HL-60 (cell line): ENCODE measurements around the gene CELF5.

Experiments used
- POLR2AphosphoS5 ChIP-seq: IDR thresholded peaks from 2 replicates; pipeline ENCODE4 v1.6.1; 2012; ENCODE audit warnings: low read depth
- TF ChIP-seq, protein P1 (sequence below): IDR thresholded peaks from one replicate; pipeline ENCODE4 v1.5.1; 2011; ENCODE audit warnings: low read length, control low read depth, inconsistent platforms; ENCODE audit not compliant: insufficient read depth

DNA sequence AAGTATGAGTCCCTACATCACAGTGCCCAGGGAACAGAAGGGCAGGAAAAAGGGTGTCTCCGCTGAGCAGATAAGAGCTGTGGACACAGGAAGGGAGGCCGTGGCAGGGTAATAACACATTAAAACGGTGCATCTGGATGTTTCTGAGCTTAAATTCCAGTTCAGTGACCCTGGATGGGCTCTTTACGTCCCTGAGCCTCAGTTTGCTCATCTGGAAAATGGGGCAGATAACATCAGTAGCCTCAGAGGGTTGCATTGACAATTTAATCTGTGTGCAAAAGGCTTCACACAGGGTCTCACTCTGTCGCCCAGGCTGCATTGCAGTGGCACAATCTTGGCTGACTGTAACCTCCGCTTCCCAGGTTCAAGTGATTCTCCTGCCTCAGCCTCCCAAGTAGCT lies 58.1 kb downstream of the CELF5 start:
- TF ChIP-seq, protein P1, sequence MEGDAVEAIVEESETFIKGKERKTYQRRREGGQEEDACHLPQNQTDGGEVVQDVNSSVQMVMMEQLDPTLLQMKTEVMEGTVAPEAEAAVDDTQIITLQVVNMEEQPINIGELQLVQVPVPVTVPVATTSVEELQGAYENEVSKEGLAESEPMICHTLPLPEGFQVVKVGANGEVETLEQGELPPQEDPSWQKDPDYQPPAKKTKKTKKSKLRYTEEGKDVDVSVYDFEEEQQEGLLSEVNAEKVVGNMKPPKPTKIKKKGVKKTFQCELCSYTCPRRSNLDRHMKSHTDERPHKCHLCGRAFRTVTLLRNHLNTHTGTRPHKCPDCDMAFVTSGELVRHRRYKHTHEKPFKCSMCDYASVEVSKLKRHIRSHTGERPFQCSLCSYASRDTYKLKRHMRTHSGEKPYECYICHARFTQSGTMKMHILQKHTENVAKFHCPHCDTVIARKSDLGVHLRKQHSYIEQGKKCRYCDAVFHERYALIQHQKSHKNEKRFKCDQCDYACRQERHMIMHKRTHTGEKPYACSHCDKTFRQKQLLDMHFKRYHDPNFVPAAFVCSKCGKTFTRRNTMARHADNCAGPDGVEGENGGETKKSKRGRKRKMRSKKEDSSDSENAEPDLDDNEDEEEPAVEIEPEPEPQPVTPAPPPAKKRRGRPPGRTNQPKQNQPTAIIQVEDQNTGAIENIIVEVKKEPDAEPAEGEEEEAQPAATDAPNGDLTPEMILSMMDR: no peak
- no peak for TF ChIP-seq POLR2AphosphoS5
